GM19328 (cell line): ENCODE data around the gene ARPP21.

Experiments used
- ATAC-seq: cut with Tn5 transposase; IDR thresholded peaks from one replicate; pipeline ENCODE4 v1.9.1; 2021; ENCODE audit warnings: mild to moderate bottlenecking, moderate library complexity; ENCODE audit not compliant: unreplicated experiment

ARPP21 gene

DNA sequence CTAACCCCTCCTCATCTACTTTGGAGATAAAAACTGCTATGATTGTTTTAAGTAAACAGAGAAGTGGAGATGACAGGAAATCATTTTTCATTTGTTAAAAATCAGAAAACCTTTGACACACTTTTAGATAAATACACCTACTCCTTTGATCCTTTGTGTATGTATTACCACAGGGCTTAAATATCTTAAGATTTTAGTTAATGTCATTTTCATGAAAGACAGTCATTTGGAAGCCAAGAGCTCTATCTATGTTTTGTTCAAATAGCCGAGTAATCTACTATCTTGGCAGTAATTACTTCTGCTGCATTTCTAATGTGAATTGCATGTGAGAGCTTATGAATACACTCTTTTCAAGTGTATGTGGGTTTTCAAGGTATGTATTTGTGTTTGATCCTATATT, 2.0 kb downstream of the ARPP21 start:
- ATAC-seq: no peak

DNA sequence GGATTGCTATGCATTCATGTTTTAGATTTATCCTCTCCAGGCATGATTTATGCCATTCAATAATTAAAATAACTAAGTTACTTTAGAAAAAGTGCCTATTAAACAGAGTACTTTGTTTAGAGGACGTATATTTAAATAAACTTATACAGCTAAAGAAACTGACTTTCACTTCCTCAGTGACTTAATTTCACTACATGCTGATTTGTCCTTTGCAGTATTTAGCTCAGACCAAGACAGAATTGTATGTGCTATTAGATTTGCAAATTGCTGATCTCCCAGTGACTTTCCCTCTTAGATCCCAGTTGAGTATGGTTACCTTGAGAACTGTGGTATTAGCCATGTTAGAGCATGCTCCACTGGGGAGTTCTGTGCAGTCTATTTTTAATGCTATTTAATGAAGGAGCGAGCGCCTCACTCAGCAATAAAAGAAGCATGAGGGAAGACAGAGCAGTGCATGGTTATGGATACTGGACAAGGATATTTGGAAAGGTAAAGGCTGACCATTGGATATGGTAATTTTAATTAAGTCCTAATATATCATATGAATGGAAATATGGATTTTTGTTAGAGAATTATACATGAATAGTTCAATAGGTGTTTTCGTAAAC, 2.7 kb downstream of the ARPP21 start:
- ATAC-seq: no peak

DNA sequence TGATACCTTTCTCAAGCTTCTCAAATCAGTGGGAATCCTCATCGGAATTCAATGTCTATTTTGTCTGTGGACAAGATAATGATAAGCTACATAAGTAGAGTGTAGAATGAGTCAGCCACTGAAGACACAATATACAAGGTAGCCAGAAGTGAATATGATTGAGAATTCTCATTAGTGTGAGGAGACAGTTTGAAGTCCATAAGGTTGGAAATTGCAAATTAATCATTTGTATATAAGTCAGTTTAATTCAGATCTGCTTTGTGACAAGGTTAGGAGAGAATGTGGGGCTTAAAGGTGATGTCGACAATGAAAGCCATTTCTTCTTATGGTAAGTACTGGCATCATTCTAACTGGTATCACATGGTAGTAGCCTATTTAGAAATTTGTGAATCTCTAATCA, 4.2 kb downstream of the ARPP21 start:
- ATAC-seq: no peak

DNA sequence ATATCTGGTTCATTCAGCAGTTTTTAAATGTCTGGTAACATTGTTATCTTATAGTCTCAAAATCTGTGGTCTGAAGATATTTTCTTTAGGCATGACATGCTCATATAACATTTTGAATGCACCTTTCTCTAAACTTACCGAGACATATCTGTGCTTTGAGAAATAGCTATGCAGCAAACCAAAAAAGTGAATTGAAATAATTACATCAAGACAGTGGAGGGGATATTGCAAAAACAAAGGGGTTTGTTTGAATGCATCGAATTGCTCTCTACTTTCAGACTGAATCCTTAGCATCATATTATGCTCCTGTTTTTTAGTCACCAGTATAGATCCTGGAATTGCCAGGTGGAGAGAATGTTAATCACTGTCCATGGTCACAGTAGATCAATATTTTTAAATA, 5.1 kb downstream of the ARPP21 start:
- no peak for ATAC-seq

DNA sequence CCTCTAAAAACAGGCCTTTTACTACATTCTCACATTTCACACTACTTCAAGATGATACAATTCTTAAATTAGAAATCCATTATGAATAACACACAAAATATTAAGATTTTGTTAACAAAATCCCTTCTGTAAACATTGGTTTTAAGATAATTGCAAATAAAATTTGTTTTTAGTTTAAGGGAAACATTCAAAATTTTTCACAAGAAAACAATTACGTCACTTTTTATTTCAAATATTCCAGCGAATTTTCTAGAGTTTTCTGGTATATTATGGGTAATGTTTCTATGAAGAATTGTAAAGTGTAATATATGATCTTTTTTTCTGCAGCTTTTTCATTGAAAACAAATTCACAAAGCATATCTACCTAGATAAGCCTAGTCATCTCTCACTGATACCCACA, 5.9 kb downstream of the ARPP21 start:
- ATAC-seq: no peak

DNA sequence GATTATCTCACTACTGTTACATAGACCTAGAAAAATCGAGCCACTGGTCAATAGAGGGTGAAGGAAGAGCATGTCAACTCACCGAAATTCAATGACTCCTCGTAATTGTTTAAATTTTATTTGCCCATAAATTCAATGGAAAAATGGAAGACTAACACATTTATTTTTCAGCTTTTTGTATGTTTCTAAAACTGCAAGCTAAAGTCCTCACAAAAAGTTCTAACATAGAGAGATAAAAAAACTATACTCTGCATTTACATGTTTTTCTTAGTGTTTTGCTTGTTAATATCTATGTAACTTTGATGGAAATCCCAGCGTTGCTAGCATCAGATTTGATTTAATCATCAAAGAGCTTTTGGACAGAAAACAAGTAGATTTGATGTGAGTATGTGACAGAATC, 6.8 kb downstream of the ARPP21 start:
- ATAC-seq: no peak

DNA sequence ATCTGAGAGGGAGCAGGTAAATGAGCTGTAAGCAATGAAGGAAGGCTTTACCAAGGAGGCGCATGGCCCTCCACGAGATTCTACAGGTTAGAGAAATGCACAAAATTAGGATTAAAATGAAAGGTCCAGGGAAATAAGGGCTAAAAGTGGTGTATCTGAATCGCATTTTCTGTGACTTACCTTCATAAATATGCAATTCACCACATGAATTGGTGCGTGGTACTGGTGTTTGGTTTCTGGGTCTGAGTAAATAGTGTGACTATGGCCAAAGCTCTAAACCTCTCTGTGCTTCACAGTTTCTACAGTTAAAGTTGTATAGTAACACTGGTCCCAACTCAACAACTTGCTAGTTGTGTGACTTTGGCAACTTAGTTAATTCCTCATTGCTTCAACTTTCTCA, 8.1 kb downstream of the ARPP21 start:
- no peak for ATAC-seq

DNA sequence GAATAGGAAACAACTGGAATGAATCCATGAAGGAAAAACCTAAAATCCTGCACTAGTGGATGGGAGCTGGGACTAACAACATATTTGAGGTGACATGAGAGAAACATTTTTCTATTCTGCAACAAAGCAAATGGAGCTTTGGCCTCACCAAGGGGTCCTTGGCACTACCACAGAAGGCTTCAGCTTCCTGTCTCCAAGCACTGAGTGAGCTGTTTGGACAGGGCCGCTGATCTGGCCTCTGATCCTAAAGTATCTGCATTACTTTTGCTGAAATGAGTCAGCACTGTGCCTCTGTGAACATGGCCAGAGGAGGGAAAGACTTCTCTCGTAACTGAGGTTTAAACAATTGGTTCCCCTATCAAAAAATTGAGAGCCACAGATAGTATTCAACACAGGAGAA, 9.0 kb downstream of the ARPP21 start:
- ATAC-seq: no peak

DNA sequence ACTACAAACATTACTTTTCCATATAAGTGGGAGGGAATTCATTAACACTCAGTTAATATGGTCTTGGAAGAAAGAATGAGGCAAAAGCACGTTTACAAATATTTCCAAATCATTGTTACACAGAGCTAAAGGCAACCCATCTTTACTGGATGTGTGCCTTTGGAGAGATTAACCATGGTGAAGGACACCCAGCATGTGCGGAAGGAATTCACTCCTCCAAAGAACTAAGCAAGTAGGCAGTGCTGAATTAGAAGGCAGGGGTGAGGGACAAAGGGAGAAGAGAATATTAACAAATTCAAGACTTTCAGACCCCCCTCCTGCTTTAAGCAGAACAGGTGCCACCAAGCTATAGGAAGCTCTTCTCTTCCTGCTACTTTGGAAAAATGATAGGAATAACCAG, 10.1 kb downstream of the ARPP21 start:
- no peak for ATAC-seq

DNA sequence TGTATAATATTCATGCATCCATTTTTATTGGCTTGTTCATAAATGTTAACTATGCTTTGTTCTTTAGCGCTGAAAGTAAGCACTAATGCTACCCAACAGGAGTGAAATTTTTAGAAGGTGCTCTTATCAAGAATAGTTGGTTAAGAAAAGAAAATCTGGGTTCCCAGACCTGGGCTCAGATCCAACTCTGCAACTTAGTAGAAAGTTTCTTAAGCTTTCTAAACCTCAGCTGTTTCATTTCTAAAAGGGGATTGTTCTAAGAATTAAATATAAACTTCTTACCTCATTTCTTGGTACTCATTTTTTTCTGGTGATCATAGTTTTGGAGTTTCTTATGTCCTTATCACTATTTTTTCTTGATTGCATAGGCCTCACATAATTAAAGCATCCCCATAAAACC, 12.1 kb downstream of the ARPP21 start:
- no peak for ATAC-seq

DNA sequence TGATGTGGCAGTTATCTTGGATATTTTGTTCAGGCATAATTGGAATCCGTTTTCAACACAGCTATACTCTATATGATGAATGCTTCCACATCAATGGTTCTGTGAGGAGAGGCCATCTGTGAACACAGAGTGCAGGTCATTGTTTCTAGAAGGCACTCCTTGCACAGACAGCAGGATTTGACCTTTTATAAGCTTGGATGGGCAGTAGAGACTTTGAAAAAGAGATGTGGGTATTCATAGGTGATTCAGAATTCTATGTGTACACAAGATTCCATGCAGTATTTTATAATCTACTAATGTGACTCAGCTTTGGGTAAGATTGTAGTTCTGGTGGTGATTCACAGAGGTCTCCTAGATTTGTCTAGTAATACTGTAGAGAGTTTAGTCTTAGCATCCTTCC, 12.5 kb downstream of the ARPP21 start:
- ATAC-seq: no peak

DNA sequence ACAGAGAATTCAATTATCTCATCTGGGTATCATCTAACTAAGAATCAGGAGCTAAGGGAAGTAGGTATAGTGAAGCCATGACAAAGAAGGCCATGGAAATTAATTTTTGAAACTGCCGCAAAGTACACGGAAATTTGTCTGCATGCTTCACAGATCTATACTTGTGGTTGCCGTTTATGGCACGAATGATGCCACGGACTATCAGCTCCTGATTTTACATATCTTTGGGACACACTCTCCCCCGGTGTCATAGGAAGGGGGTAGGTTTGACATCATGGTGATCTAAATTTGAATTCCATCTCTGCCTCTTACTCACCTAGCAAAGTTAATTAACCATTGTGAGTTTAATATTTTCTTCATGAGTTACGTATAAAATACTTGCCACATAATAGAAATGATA, 14.0 kb downstream of the ARPP21 start:
- no peak for ATAC-seq

DNA sequence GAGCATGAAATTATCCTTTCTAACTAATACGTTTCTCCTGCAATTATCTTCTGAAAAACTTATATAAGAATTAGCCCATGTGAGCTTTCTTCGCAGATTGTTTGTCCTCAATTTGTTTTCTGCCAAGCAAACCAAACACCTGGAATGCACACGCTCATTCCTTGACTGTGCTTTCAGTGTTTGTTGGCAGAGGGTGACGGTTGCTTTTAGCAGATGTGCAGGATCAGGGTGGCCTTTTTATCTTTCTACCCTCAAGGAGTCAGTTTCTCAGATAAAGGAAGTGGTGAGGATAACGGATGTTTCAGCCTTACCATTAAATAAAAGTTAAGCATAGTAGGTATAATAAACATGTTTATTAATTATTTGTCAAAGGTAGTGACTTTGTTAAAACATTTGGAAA, 15.2 kb downstream of the ARPP21 start:
- ATAC-seq: no peak

DNA sequence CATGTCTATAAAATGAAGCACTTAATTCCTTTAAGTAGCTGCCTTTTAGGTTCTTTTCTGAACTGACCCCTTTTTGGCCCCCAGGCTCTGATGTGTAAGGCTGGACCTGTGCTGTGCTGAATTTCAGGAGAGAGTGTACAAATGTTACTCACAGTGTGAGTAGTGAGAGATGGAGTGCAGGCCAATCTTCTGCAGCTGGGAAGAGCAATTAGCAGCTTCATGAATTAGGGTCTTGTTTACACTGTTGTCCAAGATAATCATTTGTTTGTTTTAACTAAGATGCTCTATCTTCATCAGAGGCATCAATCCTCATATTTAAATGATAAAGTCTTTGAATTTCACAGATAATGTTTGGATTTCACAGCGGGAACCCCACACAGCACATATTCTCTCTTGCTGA, 19.4 kb downstream of the ARPP21 start:
- no peak for ATAC-seq

DNA sequence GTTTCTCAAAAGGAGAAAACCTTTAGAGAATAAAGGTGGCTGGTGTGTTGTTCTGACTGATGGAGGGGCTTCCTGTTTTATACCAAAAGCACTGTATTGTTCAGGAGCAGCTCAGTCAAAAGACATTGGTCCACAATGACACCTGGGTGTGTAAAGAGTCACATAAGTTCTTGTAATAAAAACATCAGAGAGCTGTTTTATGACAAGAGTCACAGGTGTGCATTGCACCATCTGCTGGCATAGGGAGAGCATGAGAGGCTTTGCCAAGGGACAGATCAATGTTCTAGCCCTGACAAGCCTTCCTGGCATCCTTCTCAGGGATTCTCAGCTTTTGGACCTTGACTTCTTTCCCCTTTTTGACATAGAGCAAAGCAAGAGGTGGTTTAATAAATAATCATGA, 20.4 kb downstream of the ARPP21 start:
- no peak for ATAC-seq

DNA sequence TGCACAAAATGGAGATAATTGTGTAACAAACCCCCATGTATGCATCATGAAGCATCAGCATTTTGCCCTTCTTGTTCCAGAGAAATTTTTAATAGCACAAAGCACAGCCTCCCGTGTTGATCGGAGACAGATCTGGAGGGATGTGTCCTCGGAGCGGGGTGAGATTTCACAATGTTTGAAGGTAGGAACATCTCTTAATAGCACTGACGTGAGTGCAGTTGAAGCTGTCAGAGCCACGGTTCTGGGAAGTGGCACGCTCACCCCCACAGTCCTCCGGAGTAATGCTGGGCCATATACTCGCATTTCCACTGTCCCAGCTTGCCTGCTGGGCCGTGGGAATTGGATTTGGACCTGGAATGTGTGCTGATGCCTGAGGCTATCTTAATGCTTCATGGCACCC, 24.1 kb downstream of the ARPP21 start:
- ATAC-seq: no peak

DNA sequence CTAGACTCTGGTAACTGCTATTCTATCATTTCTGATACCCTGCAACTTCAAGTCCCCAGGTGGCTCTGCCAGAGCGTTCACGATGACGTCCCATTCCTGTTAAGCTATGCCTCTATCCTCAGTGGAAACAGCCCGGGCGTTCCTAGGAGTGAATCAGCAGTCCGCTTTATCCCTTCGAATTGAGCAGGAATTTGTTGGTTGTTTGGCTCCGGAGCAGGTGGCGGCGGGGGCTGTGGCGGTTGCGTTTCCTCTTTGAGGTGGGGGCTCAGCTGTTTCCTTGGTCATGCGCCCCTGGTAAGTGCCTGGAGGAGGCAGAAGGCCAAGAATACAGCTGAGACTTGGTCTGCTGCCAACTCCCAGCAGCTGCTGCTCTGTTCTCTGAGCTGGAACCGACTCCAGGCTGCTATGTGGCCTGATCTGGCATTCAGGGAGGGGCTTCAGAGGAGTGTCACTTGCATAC, 25.2 kb downstream of the ARPP21 start:
- peak; percentile 68 for ATAC-seq

DNA sequence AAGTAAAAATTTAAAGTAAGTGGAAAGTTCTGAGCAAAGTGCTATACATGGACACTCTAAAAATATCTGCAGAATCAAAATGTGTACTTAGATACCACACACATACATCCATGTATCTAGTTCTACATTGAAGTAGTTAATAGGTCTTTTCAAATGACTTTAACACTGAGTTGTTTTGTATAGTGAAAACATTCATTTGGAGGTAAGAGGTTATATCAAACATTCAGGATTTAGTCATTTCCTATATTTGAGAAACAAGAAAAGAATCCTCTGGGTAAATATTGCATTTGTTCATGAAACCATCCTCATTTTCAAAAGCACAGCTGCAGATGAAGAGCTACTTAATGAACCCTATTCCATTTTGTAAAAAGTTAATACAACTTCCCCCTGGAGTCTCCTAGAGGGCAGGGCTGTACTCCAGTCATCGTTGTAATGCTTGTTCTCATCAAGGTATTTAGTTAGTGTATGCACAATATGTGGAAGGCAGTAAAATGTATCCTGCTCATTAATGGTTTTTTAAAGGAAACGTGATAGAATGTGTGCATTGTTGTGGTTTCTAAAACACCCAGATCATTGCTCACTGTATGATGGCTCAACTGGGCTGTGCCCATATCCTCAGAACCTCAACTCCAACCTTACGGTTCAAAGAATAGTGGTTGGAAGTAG, 26.2 kb downstream of the ARPP21 start:
- no peak for ATAC-seq

DNA sequence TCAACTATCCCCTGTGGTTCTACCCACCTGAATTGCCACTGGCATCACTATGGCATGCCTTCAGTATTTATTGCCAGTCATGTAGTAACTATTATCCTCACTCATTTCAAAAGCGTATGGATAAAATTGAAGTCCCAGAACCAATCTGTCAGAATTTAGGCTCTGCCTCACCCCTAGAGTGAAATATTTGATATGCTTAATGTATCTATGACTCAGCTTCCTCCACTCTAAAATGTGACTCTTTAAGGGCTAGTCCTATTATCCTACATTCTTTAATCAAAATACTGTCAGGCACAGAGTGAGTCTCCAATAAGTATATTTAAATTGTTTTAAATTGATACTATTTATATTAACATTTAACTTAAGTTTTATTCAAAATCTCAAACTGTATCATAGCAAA, 27.6 kb downstream of the ARPP21 start:
- no peak for ATAC-seq

DNA sequence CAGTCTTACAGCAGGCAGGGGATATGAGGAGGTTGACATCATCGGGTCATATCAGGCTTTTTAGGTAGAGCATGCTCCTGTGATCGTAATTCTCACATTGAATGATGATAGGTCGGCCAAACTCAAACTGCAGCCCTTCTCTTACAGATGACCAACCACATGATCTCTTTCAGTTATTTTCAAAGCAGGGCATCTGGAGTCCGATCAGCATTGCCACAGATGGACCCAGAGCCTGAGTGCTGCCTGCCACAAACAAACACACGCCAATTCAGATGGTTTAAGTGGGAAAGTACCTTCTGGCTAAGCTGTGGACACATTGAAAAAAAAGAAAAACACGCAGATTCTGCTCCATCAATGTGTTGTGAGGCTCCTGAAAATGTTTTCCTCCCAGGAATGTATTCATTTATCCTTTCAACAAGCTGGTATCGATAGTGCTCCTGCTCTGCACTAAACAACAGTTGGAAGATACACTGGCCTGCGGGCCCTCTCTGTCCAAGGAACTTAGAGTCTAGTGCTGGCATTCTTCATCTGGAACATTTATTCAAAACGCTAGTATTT, 31.2 kb downstream of the ARPP21 start:
- ATAC-seq: no peak

DNA sequence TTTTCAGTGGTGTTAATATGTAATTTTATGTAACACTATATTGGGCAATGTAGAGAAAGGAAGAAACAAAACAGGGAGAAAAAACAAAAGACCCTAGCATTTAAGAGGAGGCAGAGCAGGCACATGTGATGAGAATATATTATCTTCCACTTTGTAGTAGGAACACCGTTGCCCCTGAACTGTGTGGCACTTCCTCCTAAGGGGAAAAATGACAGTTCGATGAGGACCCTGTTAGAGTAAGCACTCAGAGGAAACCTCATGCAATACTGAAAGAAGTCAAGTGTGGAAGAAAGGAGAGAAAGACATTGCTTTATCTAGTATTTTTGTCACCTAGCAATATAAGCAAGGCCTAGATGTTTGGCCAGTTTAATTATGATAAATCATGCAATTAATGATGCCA, 32.2 kb downstream of the ARPP21 start:
- no peak for ATAC-seq

DNA sequence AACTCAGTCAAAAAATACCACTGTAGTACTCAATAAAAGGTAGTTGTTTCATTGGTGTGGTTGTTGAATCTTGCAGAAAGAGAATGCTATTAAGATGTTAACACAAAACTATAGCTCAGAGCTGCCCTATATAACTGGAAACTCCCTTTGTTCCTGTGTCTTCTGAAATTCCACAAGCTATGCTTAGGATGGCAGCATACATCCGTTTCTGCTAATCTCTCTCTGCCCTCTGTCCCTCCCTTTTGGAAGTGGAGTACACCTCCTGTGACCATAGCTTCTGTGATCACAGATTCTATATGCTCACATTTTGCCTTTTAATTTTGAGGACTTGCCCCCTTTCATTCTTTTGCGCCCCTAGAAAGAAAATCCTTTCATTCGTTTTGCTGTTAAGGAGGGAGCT, 33.7 kb downstream of the ARPP21 start:
- no peak for ATAC-seq
